GM12873 (cell line): ENCODE data around the gene MS4A4E.

ENCODE experiments used
- TF ChIP-seq, protein P1 (sequence below): IDR thresholded peaks from 2 replicates; pipeline ENCODE4 v1.5.1; 2012; ENCODE audit warnings: low read depth, mild to moderate bottlenecking, moderate library complexity, low read length, control low read depth; ENCODE audit not compliant: insufficient read depth; ENCODE audit errors: missing control alignments

MS4A4E gene

GRCh38 chr11:60204922-60205321 lies 38.0 kb downstream of the MS4A4E start:
- TF ChIP-seq, protein P1, sequence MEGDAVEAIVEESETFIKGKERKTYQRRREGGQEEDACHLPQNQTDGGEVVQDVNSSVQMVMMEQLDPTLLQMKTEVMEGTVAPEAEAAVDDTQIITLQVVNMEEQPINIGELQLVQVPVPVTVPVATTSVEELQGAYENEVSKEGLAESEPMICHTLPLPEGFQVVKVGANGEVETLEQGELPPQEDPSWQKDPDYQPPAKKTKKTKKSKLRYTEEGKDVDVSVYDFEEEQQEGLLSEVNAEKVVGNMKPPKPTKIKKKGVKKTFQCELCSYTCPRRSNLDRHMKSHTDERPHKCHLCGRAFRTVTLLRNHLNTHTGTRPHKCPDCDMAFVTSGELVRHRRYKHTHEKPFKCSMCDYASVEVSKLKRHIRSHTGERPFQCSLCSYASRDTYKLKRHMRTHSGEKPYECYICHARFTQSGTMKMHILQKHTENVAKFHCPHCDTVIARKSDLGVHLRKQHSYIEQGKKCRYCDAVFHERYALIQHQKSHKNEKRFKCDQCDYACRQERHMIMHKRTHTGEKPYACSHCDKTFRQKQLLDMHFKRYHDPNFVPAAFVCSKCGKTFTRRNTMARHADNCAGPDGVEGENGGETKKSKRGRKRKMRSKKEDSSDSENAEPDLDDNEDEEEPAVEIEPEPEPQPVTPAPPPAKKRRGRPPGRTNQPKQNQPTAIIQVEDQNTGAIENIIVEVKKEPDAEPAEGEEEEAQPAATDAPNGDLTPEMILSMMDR: no peak

DNA sequence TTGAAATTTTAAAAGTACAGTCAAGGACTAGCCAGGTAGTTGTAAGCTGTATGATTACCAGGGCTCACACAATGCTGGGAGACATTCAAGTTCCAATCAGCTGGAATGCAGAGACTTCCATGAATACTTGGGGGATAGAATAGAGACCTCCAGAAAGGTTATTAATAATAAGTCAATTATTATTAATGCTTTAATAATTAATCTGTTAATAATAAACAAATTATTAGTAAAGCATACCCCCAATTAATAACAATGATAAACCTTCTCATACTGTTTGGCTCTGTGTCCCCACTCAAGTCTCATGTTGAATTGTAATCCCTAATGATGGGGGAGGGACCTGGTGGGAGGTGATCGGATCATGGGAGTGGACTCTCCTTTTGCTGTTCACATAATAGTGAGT lies 45.5 kb downstream of the MS4A4E start:
- TF ChIP-seq, protein P1: no peak

- TF ChIP-seq, protein P1: no peak
Observed at GRCh38 chr11:60195923-60196368, 47.0 kb downstream of the MS4A4E start.

DNA sequence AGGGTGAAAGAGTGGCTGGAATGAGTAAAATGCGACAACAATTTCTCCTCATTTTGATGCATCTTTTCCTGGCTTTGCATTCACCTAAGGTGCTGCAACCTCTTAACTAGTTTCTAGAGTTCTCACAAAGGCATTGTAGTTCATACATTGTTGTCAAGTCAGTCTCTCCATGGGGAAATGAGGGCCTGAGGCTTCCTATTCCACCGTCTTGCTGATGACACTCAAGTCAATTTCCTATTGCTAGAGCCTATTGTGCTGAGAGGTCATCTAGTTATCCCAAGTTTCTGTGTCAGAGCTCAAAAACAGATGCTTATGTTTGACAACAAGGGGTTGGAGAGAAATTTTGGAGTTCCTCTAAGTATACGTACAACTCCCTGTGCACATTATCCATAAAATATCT lies 48.4 kb downstream of the MS4A4E start:
- TF ChIP-seq, protein P1: no peak

DNA sequence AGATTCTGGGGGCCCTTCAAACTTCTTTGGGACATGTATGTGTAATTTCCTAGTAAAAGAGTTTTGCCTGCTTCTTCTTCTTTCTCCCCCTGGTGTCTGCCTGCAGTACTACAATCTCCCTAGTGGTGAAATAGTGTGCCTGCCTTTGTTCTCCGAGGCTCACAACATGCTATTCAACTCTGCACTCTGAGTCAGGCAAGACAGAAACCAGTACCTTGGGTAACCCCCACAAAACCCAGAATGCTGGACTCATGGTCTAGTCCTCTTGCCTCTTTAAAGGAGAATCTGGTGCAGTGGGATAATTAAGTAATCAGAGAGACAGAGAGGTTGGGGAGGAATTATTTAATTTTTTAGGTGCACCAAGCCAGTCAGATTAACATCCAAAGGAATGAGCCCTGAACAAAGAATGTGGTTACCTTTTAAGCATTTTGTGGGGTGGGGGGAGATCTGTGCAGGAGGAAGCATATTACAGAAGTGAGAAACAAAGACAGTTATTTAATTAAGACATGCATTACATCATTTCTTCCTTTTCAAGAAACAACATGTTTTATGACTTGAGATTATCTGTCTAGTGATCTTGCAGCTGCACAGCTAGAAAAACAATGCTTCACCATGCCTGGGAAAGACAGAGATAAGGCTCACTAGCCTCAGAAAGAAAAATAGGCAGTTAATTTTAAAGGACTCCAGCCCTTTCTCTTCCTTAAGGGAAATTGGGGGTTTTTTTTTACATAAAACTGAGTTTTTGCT lies 49.1 kb downstream of the MS4A4E start:
- TF ChIP-seq, protein P1: peak; percentile 96

GRCh38 chr11:60184824-60185511 lies 58.0 kb downstream of the MS4A4E start:
- TF ChIP-seq, protein P1: no peak

- TF ChIP-seq, protein P1: no peak
Observed at GRCh38 chr11:60183591-60184205, 59.2 kb downstream of the MS4A4E start.
